T-helper 17 cell (primary cell): ENCODE measurements around the gene LENEP. TPM values are rescaled to one million over a fixed set of nuclear protein-coding genes. Genes with fewer than 3 reads are reported as not detected.

Experiments
- ATAC-seq: fragments of 150-1000 bp; cut with Tn5 transposase; 2 replicates; pipeline ENCODE4 v1.10.0; 2021; ENCODE audit warnings: mild to moderate bottlenecking, moderate library complexity
- DNase-seq, 3 donors: peaks; one replicate each; pipeline versions ENCODE4 v3.0.0 to v3.0.0-alpha.2; 2020 to 2021
- H3K9me3 ChIP-seq: one replicate; pipeline ENCODE4 v1.7.0; 2013; ENCODE audit warnings: low read length, mild to moderate bottlenecking; ENCODE audit not compliant: control insufficient read depth, poor library complexity, severe bottlenecking
- H3K27ac Mint-ChIP-seq: one replicate; pipeline ENCODE4 v1.8.0; 2022; ENCODE audit warnings: mild to moderate bottlenecking, moderate library complexity, mixed read lengths
- H3K27me3 Mint-ChIP-seq: one replicate; pipeline ENCODE4 v1.8.0; 2022; ENCODE audit warnings: mixed read lengths
- H3K36me3 Mint-ChIP-seq: one replicate; pipeline ENCODE4 v1.8.0; 2022; ENCODE audit warnings: low read depth, mixed read lengths
- H3K4me1 Mint-ChIP-seq: one replicate; pipeline ENCODE4 v1.8.0; 2022; ENCODE audit warnings: mild to moderate bottlenecking, mixed read lengths
- H3K4me3 Mint-ChIP-seq: one replicate; pipeline ENCODE4 v1.8.0; 2022; ENCODE audit warnings: mild to moderate bottlenecking, moderate library complexity, mixed read lengths
- total RNA-seq, 4 donors: library from RNA in 2 of 4; stranded (reverse) in 2 of 4; gene quantifications; one replicate each; pipeline ENCODE4 v1.2.3 and lab custom pipeline; 2022 to 2026

The LENEP gene
- total RNA-seq, 2 donors from 2014 or later: not detected

DNA sequence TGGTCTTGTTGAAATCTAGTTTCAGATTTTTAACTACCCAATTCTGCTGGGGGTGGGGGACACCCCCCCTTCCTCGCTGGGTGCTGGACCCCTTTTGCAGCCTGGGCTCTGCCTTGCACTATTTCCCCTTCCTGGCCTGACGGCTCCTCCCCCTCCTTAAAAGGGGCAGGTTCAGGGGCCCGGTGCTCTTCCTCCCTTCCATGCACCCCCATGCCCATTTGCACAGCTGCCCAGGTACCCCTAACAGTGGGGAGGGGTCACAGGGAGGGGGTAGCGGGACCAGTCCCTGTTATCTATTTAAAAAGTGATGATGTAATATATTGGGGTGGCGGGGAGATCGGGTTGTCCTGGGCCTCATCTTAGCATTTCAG lies 24.5 kb downstream of the LENEP start:
- Mint-ChIP-seq H3K27ac (peak overlapping the region; percentile 88), H3K36me3 (peaks cover 2% of the 10 kb centered on the region), H3K4me1 (peaks cover 54% of the 10 kb centered on the region), H3K4me3 (peak overlapping the region; percentile 58), H3K27me3 (no peaks in the 10 kb centered on the region)
- ATAC-seq (peak; percentile 1), DNase-seq (no peak)
- H3K9me3 ChIP-seq: no peaks in the 10 kb centered on the region

DNA sequence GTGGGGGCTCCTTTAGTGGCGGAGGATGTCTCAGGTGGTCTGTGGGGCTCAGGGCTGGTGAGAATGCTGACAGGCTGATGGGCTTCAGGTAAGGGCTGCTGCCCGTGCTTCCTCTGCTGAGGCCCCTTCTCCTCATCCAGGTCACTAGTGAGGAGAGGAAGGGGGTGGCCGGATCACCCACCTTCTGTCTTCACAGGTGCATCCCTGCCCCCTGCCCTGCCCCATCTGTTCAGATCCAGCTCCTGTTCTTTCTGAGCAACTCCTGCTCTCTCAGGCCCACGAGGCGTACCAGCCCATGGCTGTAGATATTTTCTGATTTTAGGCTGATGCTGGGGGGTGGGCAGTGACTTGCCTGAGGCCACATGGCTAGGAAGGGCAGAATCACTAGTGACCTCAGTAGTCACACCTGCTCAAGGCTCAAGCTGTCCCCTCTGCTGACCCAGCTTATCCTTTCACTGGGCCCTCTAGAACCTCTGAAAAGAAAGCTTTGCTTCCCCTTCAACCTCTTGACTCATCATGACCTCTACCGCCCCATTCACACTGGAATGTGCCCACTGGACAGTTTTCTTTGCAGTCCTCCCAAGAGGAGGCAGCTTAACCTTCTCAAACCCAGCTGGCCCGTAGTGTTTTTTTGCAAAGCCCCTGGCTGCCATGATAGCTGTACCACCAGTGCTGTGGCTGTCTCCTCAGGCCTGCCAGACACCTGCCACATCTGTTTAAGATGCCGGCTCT lies 25.4 kb downstream of the LENEP start:
- ATAC-seq (no peak), DNase-seq (no peak)
- no peak overlapping the region for H3K4me3 Mint-ChIP-seq
- H3K4me1 Mint-ChIP-seq: peaks cover 48% of the 10 kb centered on the region
- no peaks in the 10 kb centered on the region for H3K9me3 ChIP-seq
- peak overlapping the region; percentile 88 for H3K27ac Mint-ChIP-seq
- no peaks in the 10 kb centered on the region for H3K27me3 Mint-ChIP-seq
- peaks cover 2% of the 10 kb centered on the region for H3K36me3 Mint-ChIP-seq

DNA sequence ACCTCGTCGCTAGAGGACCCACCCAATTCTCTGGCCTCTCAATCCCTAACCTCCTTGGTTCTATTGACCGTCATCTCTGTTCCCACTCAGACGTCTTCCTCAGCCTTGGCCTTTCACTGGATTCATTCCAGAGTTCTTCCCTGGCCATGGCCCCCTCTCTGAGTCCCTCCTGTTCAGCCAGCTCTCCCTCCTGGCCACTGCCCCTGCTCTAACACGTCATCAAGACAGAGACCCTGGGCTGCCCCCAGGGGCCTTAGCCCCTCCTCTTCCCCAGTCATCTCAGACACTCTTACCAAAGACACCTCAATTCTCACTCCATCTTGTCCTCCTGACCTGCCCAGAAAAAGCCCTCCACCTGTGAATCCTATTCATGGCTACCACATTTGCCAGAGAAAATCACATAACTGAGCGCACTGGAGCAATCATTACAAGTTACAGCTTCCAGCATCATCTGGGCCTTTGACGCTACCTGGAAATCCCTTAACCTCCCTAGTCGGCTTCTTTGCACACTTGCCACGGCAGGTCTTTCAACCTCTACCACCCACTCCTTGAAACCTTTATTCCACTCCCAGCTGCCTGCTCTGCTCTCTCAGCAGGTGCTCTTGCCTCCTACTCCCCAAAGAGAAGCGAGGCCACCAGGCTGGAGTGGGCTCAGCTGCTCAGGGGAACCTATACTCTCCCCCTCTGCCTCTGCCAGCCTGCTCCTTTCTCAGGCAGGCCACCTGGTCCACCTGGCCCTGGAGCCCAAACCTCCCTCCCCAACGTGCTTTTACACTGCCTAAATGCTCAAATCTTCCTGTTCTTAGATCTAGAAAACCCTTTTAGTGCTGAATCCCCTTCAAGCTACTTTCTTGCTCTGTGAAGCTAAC lies 26.2 kb downstream of the LENEP start:
- Mint-ChIP-seq H3K36me3 (peaks cover 2% of the 10 kb centered on the region), H3K4me1 (peaks cover 43% of the 10 kb centered on the region), H3K27ac (peak overlapping the region; percentile 88), H3K27me3 (no peaks in the 10 kb centered on the region), H3K4me3 (no peak overlapping the region)
- DNase-seq: no peak
- no peaks in the 10 kb centered on the region for H3K9me3 ChIP-seq
- ATAC-seq: no peak

- no peak overlapping the region for H3K4me3 Mint-ChIP-seq
- ATAC-seq (no peak), DNase-seq (no peak)
- peaks cover 28% of the 10 kb centered on the region for H3K4me1 Mint-ChIP-seq
- H3K9me3 ChIP-seq: no peaks in the 10 kb centered on the region
- no peak overlapping the region for H3K27ac Mint-ChIP-seq
- H3K36me3 Mint-ChIP-seq: no peaks in the 10 kb centered on the region
- H3K27me3 Mint-ChIP-seq: no peaks in the 10 kb centered on the region
Measured at GRCh38 chr1:155022136-155022926, 28.9 kb downstream of the LENEP start.

DNA sequence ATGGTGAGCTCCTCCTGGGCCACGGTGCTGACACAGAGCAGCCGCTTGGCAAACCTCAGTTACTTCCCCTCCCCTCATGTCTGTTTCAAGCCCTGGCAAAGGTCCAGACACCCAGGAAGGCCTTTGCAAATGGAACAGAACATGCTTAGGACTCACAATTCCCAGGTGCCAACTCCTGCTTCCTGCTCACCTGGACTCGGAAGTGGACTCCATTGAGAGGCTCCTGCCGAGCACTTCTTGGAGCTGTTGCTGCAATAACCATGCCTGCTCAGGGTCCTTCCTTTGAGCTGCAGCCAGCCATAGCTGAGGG lies 29.5 kb downstream of the LENEP start:
- Mint-ChIP-seq H3K27ac (no peak overlapping the region), H3K27me3 (no peaks in the 10 kb centered on the region), H3K36me3 (no peaks in the 10 kb centered on the region), H3K4me3 (no peak overlapping the region), H3K4me1 (peaks cover 25% of the 10 kb centered on the region)
- no peaks in the 10 kb centered on the region for H3K9me3 ChIP-seq
- no peak for DNase-seq
- no peak for ATAC-seq

- DNase-seq (no peak), ATAC-seq (no peak)
- Mint-ChIP-seq H3K4me3 (no peak overlapping the region), H3K27ac (no peak overlapping the region), H3K27me3 (no peaks in the 10 kb centered on the region), H3K4me1 (peaks cover 23% of the 10 kb centered on the region), H3K36me3 (no peaks in the 10 kb centered on the region)
- no peaks in the 10 kb centered on the region for H3K9me3 ChIP-seq
Measured at GRCh38 chr1:155023627-155024026, 30.2 kb downstream of the LENEP start.

DNA sequence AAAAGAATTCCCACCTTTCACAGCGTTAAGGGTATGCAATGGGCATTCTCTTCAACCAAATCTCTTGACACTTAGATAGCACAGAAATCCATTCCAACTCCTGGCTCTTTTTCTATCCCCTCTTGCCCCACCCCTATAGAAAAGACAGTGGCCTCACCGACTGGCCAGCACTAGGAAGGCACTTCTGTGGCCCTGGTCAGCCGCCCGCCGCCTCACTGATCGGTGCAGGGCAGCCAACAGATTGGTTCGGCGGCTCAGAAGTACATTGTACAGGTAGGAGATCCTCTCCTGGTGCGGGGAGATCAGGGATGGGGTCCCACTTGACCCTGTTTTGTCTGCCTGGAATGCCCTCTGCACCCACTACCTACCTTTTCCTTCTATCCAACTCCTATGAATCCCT lies 30.9 kb downstream of the LENEP start:
- Mint-ChIP-seq H3K27ac (peak overlapping the region; percentile 14), H3K27me3 (no peaks in the 10 kb centered on the region), H3K36me3 (no peaks in the 10 kb centered on the region), H3K4me1 (peaks cover 19% of the 10 kb centered on the region), H3K4me3 (no peak overlapping the region)
- DNase-seq (no peak), ATAC-seq (no peak)
- no peaks in the 10 kb centered on the region for H3K9me3 ChIP-seq

DNA sequence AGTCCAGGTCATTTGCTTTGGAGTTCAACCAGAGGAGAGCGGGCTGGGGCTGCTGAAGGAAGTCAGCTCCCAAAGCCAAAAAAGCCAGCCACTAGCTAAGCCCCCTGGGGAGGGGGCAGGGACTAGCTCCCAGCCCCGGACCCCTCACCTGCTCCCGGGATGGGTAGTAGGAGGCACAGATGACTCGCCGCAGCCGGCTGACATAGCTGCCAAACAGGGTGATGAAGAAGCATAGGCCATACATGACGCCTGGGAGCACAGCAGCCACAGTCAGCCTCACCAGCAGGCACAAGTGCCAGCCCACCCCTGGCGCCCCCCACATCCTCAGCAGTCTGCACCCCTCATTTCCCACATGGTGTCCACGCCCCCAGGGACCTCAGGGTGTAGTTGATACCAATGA lies 32.8 kb downstream of the LENEP start:
- no peak for DNase-seq
- H3K27me3 Mint-ChIP-seq: no peaks in the 10 kb centered on the region
- no peak for ATAC-seq
- no peak overlapping the region for H3K4me3 Mint-ChIP-seq
- peaks cover 10% of the 10 kb centered on the region for H3K4me1 Mint-ChIP-seq
- no peak overlapping the region for H3K27ac Mint-ChIP-seq
- H3K36me3 Mint-ChIP-seq: no peaks in the 10 kb centered on the region
- H3K9me3 ChIP-seq: no peaks in the 10 kb centered on the region

- H3K4me3 Mint-ChIP-seq: no peak overlapping the region
- DNase-seq (no peak), ATAC-seq (no peak)
- H3K9me3 ChIP-seq: no peaks in the 10 kb centered on the region
- no peaks in the 10 kb centered on the region for H3K36me3 Mint-ChIP-seq
- no peak overlapping the region for H3K27ac Mint-ChIP-seq
- H3K27me3 Mint-ChIP-seq: no peaks in the 10 kb centered on the region
- H3K4me1 Mint-ChIP-seq: peaks cover 8% of the 10 kb centered on the region
Measured at GRCh38 chr1:155026588-155026987, 33.2 kb downstream of the LENEP start.

- H3K4me1 Mint-ChIP-seq: peaks cover under 1% of the 10 kb centered on the region
- no peaks in the 10 kb centered on the region for H3K27me3 Mint-ChIP-seq
- no peak for ATAC-seq
- no peak for DNase-seq
- H3K27ac Mint-ChIP-seq: no peak overlapping the region
- H3K9me3 ChIP-seq: no peaks in the 10 kb centered on the region
- H3K4me3 Mint-ChIP-seq: no peak overlapping the region
- no peaks in the 10 kb centered on the region for H3K36me3 Mint-ChIP-seq
Measured at GRCh38 chr1:155029513-155030242, 36.3 kb downstream of the LENEP start.

DNA sequence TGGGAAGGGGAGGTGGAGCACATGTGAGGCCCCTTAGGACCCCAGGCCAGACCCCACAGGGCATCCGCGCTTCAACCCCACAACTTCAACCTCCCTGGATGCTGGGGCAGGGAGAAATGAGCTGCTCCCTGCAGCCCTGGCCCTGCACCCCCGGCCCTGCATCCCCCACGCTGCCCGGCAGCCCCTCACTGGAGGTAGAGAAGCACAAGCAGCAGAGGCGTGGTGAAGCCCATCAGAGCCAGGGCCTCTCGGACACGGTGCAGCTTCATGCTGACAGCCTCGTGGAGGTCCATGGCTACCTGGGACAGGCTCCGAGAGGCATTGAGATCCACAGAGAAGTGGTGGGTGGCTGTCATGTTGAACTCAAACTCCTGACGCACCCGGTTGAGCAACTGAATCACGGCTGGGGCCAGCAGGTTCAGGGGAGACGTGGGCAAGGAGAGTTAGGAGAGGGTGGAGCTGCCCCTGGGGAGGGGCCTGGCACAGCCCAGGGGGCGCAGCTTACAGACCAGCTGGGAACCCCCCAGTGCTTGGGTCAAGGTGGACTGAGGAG lies 36.9 kb downstream of the LENEP start:
- DNase-seq (no peak), ATAC-seq (no peak)
- Mint-ChIP-seq H3K4me3 (no peak overlapping the region), H3K27ac (no peak overlapping the region), H3K27me3 (no peaks in the 10 kb centered on the region), H3K4me1 (peaks cover 4% of the 10 kb centered on the region), H3K36me3 (no peaks in the 10 kb centered on the region)
- H3K9me3 ChIP-seq: no peaks in the 10 kb centered on the region

DNA sequence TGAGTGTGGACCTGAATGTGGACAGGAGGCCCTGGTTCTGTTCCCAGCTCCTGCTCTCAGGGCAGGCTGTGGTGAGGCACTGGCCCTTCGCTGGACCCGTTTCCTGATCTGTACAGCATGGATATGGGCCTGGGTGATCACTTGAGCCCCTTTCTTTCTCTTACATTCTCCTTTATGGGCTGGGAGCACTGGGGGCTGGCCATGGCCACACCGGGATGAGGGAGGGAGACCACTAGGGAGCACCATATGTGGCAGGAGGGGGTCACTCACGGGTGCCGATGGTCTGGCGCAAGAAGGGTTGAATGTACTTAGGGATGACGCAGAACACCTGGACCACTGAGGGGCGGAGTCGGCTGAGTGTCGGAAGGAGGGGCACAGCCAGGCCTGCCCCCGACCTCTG lies 37.5 kb downstream of the LENEP start:
- H3K9me3 ChIP-seq: no peaks in the 10 kb centered on the region
- Mint-ChIP-seq H3K36me3 (no peaks in the 10 kb centered on the region), H3K27me3 (no peaks in the 10 kb centered on the region), H3K27ac (no peak overlapping the region), H3K4me1 (peaks cover 4% of the 10 kb centered on the region), H3K4me3 (no peak overlapping the region)
- no peak for ATAC-seq
- no peak for DNase-seq
